Suppressor macrophage treated with lipopolysaccharide for 4 hours (primary cell): ENCODE measurements around the gene CD28.
A peak's percentile ranks its signal among the peaks of the same experiment; 100 is the strongest.
"Not testable (repeated sequence)": the region's sequence is repeated elsewhere in the genome, so short reads cannot be mapped to it uniquely, and the experiment has no call there.

ENCODE experiments used
- DNase-seq: peaks from one replicate; pipeline ENCODE4 v3.0.0-alpha.2; 2020

The CD28 gene

GRCh38 chr2:203750346-203751068 is 44.1 kb downstream of the CD28 start:
- DNase-seq, result peak; percentile 9

- peak; percentile 65 for DNase-seq
Measured at GRCh38 chr2:203751685-203752271, 45.3 kb downstream of the CD28 start.

GRCh38 chr2:203756161-203756560 is 49.7 kb downstream of the CD28 start:
- no peak for DNase-seq

- DNase-seq, result peak; percentile 46
Measured at GRCh38 chr2:203758841-203759689, 52.6 kb downstream of the CD28 start.

GRCh38 chr2:203759690-203760365 is 53.4 kb downstream of the CD28 start:
- DNase-seq, result no peak

- DNase-seq, result peak; percentile 10
Measured at GRCh38 chr2:203761121-203761520, 54.7 kb downstream of the CD28 start.

GRCh38 chr2:203763241-203763937 is 57.0 kb downstream of the CD28 start:
- no peak for DNase-seq

GRCh38 chr2:203763938-203764664 is 57.7 kb downstream of the CD28 start:
- no peak for DNase-seq

- DNase-seq, result no peak
Measured at GRCh38 chr2:203772456-203773165, 66.2 kb downstream of the CD28 start.

GRCh38 chr2:203774760-203775159 is 68.3 kb downstream of the CD28 start:
- no peak for DNase-seq

- no peak for DNase-seq
Measured at GRCh38 chr2:203775684-203776083, 69.2 kb downstream of the CD28 start.

- no peak for DNase-seq
Measured at GRCh38 chr2:203777030-203777429, 70.6 kb downstream of the CD28 start.

GRCh38 chr2:203779477-203780073 is 73.1 kb downstream of the CD28 start:
- DNase-seq, result not testable (repeated sequence)

- no peak for DNase-seq
Measured at GRCh38 chr2:203780231-203780630, 73.8 kb downstream of the CD28 start.

GRCh38 chr2:203781151-203781550 is 74.7 kb downstream of the CD28 start:
- peak; percentile 34 for DNase-seq

GRCh38 chr2:203782262-203782976 is 76.0 kb downstream of the CD28 start:
- DNase-seq, result peak; percentile 71

- no peak for DNase-seq
Measured at GRCh38 chr2:203783496-203784203, 77.2 kb downstream of the CD28 start.

- DNase-seq, result not testable (repeated sequence)
Measured at GRCh38 chr2:203784710-203785270, 78.4 kb downstream of the CD28 start.
